ENCODE results near the gene MISP.

Gene MISP

GRCh38 chr19:780935-781334, 30.0 kb downstream of the MISP start:
- no peak for DNase-seq

GRCh38 chr19:781800-782184, 30.9 kb downstream of the MISP start:
- no peak for DNase-seq

GRCh38 chr19:782185-782877, 31.4 kb downstream of the MISP start:
- DNase-seq, result no peak

- no peak for DNase-seq
Observed at GRCh38 chr19:782878-783668, 32.2 kb downstream of the MISP start.

GRCh38 chr19:784541-784940, 33.6 kb downstream of the MISP start:
- no peak for DNase-seq

GRCh38 chr19:787536-787935, 36.6 kb downstream of the MISP start:
- no peak for DNase-seq

- no peak for DNase-seq
Observed at GRCh38 chr19:788686-788982, 37.7 kb downstream of the MISP start.

- no peak for DNase-seq
Observed at GRCh38 chr19:788983-789700, 38.2 kb downstream of the MISP start.

GRCh38 chr19:789701-790060, 38.8 kb downstream of the MISP start:
- DNase-seq, result no peak

GRCh38 chr19:791007-791566, 40.2 kb downstream of the MISP start:
- DNase-seq, result no peak

GRCh38 chr19:791567-792305, 40.8 kb downstream of the MISP start:
- DNase-seq, result no peak

GRCh38 chr19:792306-792885, 41.5 kb downstream of the MISP start:
- no peak for DNase-seq

GRCh38 chr19:793806-794205, 42.9 kb downstream of the MISP start:
- DNase-seq, result no peak

- DNase-seq, result no peak
Observed at GRCh38 chr19:795073-795611, 44.2 kb downstream of the MISP start.

GRCh38 chr19:795691-796581, 45.0 kb downstream of the MISP start:
- no peak for DNase-seq

GRCh38 chr19:796692-797527, 46.0 kb downstream of the MISP start, which contains the start of gene PTBP1:
Gene PTBP1 (plus strand): TSS chr19:797452. CDS start chr19:797498, 46 bp downstream.
- peak; percentile 100 for DNase-seq

- peak; percentile 95 for DNase-seq
Observed at GRCh38 chr19:797528-798414, 46.9 kb downstream of the MISP start.

GRCh38 chr19:798415-799075, 47.6 kb downstream of the MISP start:
- DNase-seq, result peak; percentile 76
